DND-41 (cell line): ENCODE results near the gene NACC2.

Experiments
- EZH2 ChIP-seq: IDR thresholded peaks from 3 replicates; pipeline ENCODE4 v1.6.1; 2012; ENCODE audit warnings: borderline replicate concordance, low read depth, mild to moderate bottlenecking, moderate library complexity, low read length, inconsistent platforms; ENCODE audit not compliant: severe bottlenecking
- TF ChIP-seq, protein P1 (sequence below): IDR thresholded peaks from 2 replicates; pipeline ENCODE4 v1.5.1; 2012; ENCODE audit warnings: borderline replicate concordance, low read length, moderate library complexity, mild to moderate bottlenecking; ENCODE audit not compliant: poor library complexity, severe bottlenecking; ENCODE audit errors: extremely low read depth

DNA sequence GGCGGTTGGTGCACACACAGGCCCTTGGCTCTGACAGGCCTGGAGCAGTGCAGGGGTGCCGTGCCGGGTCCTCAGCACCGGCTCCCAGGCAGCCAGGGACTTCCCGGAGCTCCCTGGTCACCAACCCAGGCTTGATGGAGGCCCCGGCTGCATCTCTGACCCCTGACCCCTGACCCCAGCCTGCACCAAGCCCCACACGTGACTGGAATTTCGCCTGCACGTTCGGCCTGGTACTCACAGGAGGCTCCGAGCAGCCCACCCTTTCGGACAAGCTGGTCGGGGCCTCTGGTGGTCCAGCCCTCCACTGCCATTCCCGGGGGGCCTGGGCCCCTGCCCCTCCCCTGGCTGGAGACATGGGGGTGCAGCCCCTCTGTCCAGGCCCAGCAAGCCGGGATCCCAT lies 108.5 kb downstream of the NACC2 start:
- TF ChIP-seq, protein P1, sequence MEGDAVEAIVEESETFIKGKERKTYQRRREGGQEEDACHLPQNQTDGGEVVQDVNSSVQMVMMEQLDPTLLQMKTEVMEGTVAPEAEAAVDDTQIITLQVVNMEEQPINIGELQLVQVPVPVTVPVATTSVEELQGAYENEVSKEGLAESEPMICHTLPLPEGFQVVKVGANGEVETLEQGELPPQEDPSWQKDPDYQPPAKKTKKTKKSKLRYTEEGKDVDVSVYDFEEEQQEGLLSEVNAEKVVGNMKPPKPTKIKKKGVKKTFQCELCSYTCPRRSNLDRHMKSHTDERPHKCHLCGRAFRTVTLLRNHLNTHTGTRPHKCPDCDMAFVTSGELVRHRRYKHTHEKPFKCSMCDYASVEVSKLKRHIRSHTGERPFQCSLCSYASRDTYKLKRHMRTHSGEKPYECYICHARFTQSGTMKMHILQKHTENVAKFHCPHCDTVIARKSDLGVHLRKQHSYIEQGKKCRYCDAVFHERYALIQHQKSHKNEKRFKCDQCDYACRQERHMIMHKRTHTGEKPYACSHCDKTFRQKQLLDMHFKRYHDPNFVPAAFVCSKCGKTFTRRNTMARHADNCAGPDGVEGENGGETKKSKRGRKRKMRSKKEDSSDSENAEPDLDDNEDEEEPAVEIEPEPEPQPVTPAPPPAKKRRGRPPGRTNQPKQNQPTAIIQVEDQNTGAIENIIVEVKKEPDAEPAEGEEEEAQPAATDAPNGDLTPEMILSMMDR: no peak
- no peak for TF ChIP-seq EZH2
